ENCODE measurements around the gene BCL2L14.
"Not testable (repeated sequence)": the region's sequence is repeated elsewhere in the genome, so short reads cannot be mapped to it uniquely, and the experiment has no call there.

The BCL2L14 gene

DNA sequence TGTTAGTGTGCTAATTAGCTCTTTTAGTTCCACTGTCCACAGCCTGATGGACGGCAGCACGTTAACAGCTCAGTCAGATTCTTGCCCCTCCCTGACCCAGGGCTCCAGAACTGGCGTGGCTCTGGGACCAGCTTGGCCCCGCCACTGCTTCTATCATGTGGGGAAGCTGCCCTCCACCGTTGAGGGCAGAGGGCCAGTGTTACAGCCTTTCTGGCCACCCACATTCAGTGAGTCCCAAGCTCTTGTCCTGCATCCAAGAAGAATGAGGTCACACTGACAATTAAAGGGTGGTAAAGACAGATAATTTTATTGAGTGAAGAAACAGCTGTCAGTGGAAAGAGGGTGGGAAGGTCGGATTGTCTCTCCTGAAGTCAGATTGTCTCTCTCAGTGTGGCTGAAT lies 36.9 kb downstream of the BCL2L14 start:
- DNase-seq (ENCODE audit: low spot score) = no peak

DNA sequence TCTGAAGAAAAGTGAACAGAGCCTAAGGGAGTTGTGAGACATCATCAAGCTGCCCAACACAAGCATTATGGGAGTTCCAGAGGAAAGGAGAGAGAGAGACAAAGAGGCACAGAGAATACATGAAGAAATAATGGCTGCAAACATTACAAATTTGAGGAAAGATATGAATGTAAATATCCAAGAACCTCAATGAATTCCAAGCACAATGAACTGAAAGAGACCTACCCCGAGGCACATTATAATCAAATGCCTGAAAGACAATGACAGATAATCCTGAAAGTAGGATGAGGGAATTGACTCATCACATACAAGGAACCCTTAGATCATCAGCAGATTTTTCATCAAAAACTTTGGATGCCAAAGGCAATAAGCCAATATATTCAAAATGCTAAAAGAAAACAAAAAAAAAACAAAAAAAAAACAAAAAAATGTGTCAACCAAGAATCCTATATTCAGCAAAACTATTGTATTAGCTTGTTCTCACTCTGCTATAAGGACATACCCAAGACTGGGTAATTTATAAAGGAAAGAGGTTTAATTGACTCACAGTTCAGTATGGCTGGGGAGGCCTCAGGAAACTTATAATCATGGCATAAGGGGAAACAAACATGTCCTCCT lies 37.8 kb downstream of the BCL2L14 start:
- no peak for DNase-seq (ENCODE audit: low spot score)

DNA sequence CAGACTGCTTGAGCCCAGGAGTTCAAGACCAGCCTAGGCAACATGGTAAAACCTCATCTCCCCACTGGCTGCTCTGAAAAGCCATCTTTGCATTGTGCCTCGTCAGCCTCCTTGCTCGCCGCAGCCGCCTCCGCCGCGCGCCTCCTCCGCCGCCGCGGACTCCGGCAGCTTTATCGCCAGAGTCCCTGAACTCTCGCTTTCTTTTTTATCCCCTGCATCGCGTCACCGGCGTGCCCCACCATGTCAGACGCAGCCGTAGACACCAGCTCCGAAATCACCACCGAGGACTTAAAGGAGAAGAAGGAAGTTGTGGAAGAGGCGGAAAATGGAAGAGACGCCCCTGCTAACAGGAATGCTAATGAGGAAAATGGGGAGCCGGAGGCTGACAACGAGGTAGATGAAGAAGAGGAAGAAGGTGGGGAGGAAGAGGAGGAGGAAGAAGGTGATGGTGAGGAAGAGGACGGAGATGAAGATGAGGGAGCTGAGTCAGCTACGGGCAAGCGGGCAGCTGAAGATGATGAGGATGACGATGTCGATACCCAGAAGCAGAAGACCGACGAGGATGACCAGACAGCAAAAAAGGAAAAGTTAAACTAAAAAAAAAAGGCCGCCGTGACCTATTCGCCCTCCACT lies 40.3 kb downstream of the BCL2L14 start:
- not testable (repeated sequence) for DNase-seq (ENCODE audit: low spot score)

DNA sequence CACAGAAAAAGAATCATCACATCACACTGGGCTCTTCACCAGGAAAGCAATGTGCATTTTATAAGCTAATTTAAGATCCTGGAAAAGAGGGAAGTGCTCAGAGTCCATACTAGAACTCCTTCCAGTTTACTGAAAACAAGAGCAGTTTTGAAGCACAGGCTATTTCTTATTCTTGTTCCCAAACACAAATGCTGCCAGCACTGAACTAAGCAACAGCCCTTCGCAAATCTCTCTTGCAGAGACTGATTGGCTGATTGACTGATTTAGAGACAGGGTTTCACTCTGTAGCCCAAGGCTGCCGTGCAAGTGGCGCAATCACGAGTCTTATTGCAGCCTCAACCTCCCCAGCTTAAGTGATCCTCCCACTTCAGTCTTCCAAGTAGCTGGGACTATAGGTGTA lies 44.8 kb downstream of the BCL2L14 start:
- DNase-seq (ENCODE audit: low spot score) = no peak

DNA sequence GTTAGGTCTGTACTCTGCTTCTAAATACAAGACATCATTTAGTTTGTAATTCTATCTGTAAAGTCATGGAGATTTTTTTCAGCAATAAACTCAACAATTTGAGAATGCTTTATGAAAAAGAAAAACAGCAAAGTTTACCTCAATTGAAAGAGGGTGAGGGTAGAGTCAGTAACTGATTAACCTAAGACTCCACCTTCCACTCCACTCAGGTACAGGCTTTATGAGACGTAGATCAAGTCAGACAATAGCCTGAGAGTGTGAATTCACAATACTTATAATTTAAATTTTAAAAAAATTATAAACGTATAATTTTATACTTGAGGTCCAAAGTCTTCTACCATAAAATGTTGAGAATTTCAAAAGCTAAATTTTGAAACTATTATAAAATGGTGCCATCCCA lies 45.9 kb downstream of the BCL2L14 start:
- no peak for DNase-seq (ENCODE audit: low spot score)

DNA sequence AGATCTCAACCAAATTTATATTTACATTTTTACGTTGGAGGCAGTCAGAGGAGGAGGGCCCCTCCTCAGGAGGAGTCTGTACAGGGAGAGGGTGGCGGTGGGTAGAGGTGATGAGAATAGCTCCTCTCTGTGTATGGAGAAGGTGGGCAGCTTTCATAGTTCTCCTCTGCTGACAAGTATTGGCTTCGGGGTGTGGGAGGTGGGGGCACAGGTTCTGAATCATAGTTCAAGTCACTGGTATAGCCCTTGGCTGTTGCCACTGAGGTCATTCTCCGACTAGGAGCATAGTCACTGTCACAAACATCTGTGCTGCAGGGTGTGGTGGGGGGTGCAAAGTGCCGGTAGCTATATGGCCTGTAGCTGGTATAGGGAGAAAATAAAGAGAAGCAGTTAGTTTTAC lies 50.3 kb downstream of the BCL2L14 start:
- no peak for DNase-seq (ENCODE audit: low spot score)

DNA sequence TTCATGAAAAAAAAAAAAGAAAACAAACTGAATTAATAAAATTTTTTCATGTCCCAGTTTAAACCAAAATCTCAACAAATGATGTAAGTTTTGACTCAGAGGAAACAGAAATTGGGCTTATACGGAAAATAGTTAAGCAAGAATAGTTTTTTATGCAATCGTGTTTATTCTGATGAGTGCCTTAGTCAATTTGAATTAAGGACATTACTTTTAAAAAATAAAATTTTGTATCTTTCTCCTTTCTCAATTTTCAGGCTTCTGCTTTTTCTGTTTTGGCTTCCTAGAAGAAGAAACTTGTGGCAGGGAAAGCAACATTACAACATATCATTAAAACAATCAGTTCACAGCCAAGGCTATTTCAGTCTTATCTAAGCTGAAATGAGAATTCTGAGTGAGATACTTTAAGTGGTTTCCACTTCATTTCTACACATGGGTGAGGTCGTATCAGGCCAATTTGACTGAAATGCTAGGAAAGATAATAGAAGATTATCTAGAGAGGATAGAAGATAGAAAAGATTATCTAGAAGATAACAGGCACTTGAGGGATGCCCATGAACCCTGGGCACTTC lies 52.4 kb downstream of the BCL2L14 start:
- no peak for DNase-seq (ENCODE audit: low spot score)

DNA sequence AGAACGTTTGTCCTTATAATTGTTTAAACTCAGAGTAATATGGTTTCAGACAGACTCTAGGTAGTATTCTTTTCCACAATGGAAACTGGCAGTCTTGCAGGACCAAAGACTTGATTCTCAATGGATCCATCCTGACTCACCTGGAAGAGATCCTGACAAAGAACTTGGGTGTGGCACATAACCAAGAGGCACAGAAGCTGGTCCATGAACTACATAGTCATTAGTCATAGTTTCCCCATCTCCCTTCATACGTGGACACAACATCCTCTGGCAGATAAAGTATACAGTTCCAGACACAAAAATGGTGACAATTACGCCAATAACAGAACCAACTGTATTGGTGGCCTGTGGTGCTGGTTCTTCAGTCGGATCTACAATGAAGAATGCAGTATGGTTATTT lies 55.8 kb downstream of the BCL2L14 start:
- no peak for DNase-seq (ENCODE audit: low spot score)

DNA sequence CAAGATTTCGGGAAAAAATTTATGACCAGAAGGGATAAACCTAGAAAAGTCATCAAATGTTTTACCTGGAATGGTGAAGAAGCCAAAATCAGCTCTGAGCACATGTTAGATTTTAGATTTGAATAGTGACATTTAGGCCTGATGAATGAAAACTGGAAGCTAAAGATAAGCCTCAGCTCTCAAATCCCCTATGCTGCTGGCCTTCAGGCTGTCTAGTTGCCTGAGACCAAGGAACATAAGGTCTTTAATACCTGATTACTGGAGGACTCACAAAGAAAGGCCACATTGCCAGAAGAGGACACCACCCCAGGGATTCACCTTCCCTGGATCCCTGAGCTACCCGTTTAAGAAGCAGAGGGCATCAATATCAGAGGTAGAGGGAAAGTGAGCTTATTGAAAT lies 56.6 kb downstream of the BCL2L14 start:
- no peak for DNase-seq (ENCODE audit: low spot score)

DNA sequence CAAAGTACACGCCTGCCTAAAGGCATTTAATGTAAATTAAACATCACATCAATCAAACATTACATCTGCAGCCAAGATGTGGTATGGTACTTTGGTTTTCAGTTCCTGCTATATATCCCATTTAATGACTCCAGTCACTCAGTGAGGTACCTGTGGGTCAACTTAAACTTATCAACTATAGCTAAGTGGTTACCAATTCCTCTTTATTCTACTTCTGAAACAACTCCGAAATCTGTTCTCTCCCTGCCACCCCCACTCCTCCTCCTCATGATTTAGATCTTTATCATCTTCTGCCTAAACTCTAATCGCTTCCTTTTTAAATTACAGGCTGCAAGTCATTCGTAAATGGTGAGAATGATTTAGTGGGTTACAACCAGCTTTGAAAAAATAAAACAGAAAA lies 57.9 kb downstream of the BCL2L14 start:
- DNase-seq (ENCODE audit: low spot score) = no peak

DNA sequence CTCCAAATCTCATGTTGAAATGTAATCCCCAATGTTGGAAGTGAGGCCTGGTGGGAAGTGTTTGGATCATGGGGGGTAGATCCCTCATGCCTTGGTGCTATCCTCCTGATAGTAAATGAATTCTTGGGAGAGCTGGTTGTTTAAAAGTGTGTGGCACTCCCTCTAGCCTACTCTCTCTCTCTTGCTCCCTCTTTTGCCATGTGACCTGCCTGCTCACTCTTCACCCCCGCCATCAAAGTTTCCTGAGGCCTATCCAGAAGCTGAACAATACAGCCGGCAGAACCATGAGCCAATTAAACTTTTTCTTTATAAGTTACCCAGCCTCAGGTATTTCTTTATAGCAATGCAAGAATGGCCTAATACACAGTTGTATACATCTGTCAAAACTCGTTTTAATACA lies 62.5 kb downstream of the BCL2L14 start:
- DNase-seq (ENCODE audit: low spot score) = no peak

DNA sequence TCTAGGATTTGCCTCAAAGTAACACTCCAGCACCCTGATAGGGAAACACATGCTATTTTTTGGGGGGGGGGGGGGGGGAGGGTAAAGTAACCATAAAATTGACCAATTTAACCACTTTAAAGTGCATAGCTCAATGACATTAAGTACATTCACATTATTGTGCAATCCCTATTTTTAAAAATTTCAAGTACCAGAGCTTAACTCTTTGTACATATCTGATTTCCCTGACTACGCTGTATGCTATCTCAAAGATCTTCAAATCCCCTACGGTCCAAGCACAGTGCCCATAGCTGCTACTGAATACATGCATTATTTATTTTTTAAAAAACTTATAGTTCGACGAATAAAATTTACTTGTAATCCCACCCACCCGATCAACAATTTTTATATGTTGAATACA lies 63.0 kb downstream of the BCL2L14 start:
- DNase-seq (ENCODE audit: low spot score) = no peak

DNA sequence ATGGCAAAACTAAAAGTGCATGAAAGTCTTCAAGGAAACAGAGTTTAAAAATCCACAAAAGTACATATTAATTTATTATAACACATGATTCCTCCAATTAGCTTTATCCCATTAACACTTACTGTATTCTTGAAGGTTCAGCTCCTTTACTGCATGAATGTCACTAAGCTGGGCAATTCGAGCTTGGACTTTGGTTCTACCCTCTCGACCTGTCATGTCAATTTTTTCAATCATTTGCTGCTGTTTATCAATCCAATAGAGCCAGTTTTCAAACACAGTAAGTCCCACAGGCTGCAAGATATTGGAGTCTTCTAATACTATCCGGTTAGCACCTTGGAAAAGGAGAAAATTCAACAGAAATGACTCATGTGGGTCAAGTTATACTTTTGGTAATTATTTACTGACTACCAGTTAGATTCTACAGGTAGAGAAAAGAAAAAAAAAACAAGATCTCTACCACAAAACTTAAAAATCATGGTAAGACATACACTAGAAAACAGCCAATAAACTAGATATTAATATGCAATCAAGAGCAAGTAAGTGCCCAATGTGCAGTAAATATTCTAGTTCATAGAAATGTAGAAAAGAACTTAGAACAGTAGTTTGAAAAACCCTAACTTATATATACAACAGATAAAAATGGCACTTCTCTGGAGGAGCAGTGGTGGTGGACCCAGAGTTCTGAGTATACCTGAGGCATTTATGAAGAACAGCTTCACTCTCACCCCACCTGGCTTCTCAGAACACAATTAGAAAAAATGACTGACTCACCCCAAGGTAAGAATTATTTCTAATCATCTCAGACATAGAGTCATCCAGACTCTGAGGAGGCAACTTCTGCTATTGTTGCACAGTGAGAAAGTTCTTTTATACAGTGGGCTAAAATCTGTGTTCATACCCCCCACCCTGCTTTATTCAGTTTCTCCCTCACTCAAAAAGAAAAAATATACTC lies 67.7 kb downstream of the BCL2L14 start:
- DNase-seq (ENCODE audit: low spot score) = no peak

DNA sequence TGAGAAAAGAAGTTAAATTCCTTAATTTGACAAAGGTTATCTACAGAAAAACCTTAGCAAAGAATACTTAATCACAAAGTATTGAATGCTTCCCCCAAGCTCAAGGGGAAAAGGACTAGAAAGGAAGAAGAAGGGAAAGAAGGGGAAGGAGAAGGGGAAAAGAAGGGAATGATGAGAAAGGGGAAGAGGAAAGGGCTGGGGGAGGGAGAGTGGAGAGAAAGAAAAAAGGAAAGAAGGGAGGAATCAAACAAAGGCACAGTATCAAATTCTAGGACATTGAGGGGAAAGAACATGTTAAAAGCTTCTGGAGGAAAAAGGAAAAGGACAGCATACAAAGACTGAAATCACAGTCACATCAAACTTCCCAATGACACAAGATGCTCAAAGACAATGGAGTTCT lies 70.3 kb downstream of the BCL2L14 start:
- no peak for DNase-seq (ENCODE audit: low spot score)

DNA sequence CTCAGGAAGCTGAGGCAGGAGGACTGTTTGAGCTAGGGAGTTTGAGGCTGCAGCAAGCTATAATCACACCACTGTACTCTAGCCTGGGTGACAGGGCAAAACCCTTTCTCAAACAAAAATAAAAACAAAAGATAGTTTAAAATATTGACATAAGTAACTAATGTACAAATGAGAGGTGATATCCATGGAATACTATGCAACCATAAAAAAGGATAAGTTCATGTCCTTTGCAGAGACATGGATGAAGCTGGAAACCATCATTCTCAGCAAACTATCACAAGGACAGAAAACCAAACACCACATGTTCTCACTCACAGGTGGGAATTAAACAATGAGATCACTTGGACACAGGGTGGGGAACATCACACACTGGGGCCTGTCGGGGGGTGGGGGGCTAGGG lies 73.8 kb downstream of the BCL2L14 start:
- DNase-seq (ENCODE audit: low spot score) = not testable (repeated sequence)

DNA sequence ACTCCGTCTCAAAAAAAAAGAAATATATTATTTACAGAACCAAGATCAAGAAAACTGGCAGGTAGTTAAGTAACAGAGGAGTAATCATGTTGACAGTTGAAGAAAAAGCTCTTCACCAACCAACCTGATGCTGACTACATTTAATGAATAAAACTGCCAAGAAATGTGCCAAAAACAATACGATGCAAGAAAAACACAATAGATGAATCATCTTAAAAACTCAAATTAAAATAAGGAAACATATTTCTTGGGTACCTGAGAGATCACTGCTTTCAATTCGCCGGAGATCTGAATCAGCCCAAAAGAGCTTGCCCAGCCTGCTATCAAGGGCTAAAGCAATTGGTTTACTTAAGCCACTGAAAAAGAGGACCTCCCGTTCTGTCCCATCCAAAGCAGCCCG lies 76.4 kb downstream of the BCL2L14 start:
- DNase-seq (ENCODE audit: low spot score) = no peak
